Hepatocyte (in vitro differentiated cells): ENCODE results near the gene ITIH6.

Experiments
- CTCF ChIP-seq: fragments of 200-600 bp; sonication (generic); IDR thresholded peaks from 2 replicates; pipeline ENCODE4 v1.5.1; 2016; ENCODE audit warnings: antibody characterized with exemption, mild to moderate bottlenecking; ENCODE audit not compliant: poor library complexity
- EZH2 ChIP-seq: fragments of 200-600 bp; sonication (generic); IDR thresholded peaks from 2 replicates; pipeline ENCODE4 v1.6.1; 2016; ENCODE audit warnings: antibody characterized with exemption, mild to moderate bottlenecking, borderline replicate concordance

DNA sequence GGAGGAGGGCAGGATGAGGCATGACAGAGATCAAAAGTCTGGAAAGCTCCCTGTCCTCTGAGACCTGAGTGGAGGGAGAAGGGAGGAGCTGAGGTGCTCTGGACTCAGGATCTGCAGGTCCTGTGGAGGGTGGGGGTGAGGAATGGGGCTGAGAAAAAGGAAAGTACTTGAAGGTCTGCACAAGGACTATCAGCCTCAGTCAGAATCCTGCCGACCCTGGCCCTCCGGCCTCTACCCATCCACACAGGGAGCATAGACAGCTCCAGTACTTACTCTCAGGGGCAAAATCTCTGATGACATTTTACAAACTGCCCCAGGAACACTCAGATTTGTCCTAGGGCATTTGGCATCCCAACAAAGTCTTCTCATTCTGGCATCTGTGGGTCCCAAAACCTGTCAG lies 991 bp upstream of the ITIH6 start:
- TF ChIP-seq CTCF (no peak), EZH2 (no peak)
